Stimulated activated CD4-positive, alpha-beta T cell treated with anti-CD3 and anti-CD28 coated beads, Interleukin-12 subunit alpha, Interleukin-12 subunit beta, amount 100 ng/mL, for 48 hours (primary cell): ENCODE measurements around the gene DAPK1.

Experiments used
- DNase-seq, 3 donors: peaks; one replicate each; pipeline ENCODE4 v3.0.0-alpha.2; 2020; ENCODE audit warnings: low read depth in 2 of 3, low spot score in 1 of 3

The DAPK1 gene

GRCh38 chr9:87592554-87593358 is 95.1 kb downstream of the DAPK1 start:
- no peak for DNase-seq

- DNase-seq: no peak
Measured at GRCh38 chr9:87593359-87593980, 95.8 kb downstream of the DAPK1 start.

- no peak for DNase-seq
Measured at GRCh38 chr9:87594194-87594593, 96.5 kb downstream of the DAPK1 start.

GRCh38 chr9:87594662-87595061 is 97.0 kb downstream of the DAPK1 start:
- DNase-seq: no peak

GRCh38 chr9:87595610-87596009 is 97.9 kb downstream of the DAPK1 start:
- DNase-seq: no peak

GRCh38 chr9:87596862-87597261 is 99.2 kb downstream of the DAPK1 start:
- no peak for DNase-seq

- no peak for DNase-seq
Measured at GRCh38 chr9:87597710-87598443, 100.2 kb downstream of the DAPK1 start.

- no peak for DNase-seq
Measured at GRCh38 chr9:87599901-87600610, 102.4 kb downstream of the DAPK1 start.

- no peak for DNase-seq
Measured at GRCh38 chr9:87601176-87601575, 103.5 kb downstream of the DAPK1 start.

- no peak for DNase-seq
Measured at GRCh38 chr9:87601595-87601994, 103.9 kb downstream of the DAPK1 start.

- DNase-seq: no peak
Measured at GRCh38 chr9:87602933-87603643, 105.4 kb downstream of the DAPK1 start.

GRCh38 chr9:87603854-87604490 is 106.3 kb downstream of the DAPK1 start:
- DNase-seq: no peak

- no peak for DNase-seq
Measured at GRCh38 chr9:87604886-87605588, 107.4 kb downstream of the DAPK1 start.

GRCh38 chr9:87605676-87606075 is 108.0 kb downstream of the DAPK1 start:
- DNase-seq: no peak

- no peak for DNase-seq
Measured at GRCh38 chr9:87606841-87607521, 109.3 kb downstream of the DAPK1 start.

- no peak for DNase-seq
Measured at GRCh38 chr9:87607859-87608258, 110.2 kb downstream of the DAPK1 start.

GRCh38 chr9:87609002-87609401 is 111.3 kb downstream of the DAPK1 start:
- DNase-seq: no peak

- DNase-seq: no peak
Measured at GRCh38 chr9:87609486-87609885, 111.8 kb downstream of the DAPK1 start.
